D721Med (cell line): ENCODE measurements around the gene PPP1R37.

Experiments used
- DNase-seq: peaks from one replicate; pipeline ENCODE4 v3.0.0; 2011; ENCODE audit warnings: low spot score; ENCODE audit not compliant: insufficient read length
- FAIRE-seq: peaks from 2 replicates; lab custom pipeline; 2011; peaks lifted over from hg19 to GRCh38; lab: Jason Lieb, UNC
- CTCF ChIP-seq: IDR thresholded peaks from 2 replicates; pipeline ENCODE4 v1.5.1; 2012; ENCODE audit warnings: mild to moderate bottlenecking, control low read depth; ENCODE audit not compliant: insufficient read depth; ENCODE audit errors: missing control alignments

PPP1R37 gene

DNA sequence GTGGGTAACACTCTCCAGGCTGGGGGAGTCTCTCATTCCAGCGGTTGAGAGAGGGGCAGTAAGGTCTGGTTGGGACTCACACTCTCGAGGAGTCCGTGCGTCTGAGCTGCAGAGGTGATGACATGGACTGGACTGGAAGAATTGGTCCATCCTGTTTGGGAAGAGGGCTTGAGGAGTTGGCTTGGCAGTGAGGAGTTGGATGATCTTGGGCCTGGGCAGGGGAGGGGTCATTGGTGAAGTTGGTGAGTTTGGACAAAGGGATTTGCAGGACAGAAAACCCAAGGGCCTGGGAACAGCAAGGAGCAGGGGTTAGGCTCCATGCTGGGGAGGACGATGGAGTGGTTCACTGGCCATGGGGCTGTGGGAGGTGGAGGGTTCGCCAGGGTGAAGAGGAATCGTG is 3.7 kb downstream of the PPP1R37 start:
- no peak for FAIRE-seq

GRCh38 chr19:45097450-45097775 is 4.4 kb downstream of the PPP1R37 start:
- DNase-seq (no peak), FAIRE-seq (no peak)
- no peak for TF ChIP-seq CTCF

More for the DNA sequence above, 3.7 kb downstream of the PPP1R37 start:
- TF ChIP-seq CTCF = no peak
- no peak for DNase-seq

DNA sequence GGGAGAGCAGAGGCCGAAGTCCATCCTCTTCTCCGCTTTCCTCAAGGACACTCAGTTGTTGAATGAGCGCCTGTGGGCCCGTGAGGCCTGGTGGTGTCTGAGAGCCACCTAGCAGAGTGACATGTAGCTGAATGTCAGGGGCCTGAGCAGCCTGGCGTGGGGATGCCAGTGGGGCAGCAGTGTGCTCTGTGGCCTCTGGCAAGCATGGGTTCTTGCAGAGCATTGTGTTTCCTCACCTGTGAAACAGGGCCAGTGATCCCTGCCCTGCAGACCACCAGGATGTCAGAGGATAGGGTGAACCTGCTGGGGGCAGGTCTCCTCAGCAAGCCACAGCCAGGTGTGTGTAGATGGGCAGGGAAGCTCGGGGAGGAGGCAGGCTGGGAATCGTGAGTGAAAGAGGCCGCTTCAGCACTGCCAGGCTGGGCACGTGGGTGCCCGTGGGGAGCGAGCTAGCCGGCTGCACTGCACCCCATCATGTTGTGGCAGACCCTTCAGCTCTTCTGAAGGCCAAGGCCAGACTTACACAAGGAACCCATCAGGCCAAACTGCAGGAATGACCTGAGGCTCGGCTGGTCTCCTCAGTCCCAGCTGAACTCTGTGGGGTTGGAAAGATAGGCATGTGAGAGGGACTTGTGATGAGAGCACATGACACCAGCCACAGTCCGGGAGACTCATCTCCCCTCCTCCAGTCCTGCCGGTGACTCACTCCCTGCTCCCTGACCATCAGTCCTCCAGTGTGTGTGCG is 5.0 kb downstream of the PPP1R37 start:
- no peak for FAIRE-seq
- DNase-seq = no peak
- no peak for TF ChIP-seq CTCF

GRCh38 chr19:45098521-45099466 is 5.8 kb downstream of the PPP1R37 start:
- no peak for FAIRE-seq
- TF ChIP-seq CTCF = no peak
- DNase-seq = no peak

DNA sequence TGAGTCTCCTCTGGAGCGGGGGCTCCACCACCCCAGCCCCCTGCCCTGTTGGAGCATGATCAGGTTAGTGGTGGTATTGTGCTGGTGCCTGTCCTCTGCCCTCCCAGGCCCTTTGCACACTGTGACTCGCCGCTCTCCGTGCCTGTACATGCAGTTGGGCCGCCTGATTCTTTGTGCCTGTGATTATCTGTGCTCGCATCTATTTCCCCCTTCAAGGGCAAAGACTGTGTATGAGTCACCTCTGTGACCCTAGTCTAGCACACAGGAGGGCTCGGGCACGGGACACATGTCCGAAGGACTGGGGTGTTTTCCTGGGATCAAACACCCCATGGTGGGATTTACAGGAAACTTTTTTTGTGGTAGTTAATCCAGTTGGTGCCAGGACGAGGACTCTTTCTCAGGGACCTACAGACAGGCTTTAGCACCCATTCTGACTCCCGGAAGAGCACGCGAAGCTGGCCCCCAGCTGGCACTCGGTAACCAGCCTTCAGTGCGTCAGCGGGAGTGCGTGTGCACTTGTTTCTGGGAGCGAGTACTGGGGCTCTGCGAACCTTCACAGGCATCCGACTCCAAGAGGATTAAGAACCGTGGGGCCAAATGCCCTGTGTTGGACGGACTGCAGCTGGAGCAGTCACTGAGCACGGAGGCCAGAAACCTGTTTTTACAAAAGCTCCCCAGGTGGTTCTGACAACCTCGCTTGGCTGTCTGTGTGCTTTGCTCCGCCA is 6.7 kb downstream of the PPP1R37 start:
- DNase-seq = no peak
- no peak for TF ChIP-seq CTCF
- FAIRE-seq = no peak

DNA sequence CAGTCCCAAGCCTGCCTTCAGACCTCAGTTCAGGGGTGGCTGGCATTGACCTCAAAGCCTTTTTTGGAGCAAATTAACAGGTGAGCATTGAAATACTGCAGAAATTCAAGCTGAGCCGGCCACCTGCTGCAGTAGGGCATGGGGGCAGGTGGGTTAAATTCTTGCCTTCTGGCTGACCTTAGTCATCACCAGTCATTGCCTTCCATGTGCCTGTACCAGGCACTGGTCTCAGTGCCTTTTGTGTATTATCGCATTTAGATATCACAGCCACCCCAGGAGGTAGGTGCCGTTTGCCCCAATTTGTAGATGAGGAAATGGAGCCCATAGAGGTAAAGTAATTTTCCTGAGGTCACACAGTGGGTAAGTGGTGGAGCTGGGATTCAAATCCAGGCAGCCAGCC is 7.2 kb downstream of the PPP1R37 start:
- FAIRE-seq (no peak), DNase-seq (no peak)
- no peak for TF ChIP-seq CTCF
